Measurements from ENCODE around the gene NOTCH2. TPM values are rescaled to one million over a fixed set of nuclear protein-coding genes. Genes with fewer than 3 reads are reported as not detected.

Gene NOTCH2
- total and polyA plus RNA-seq, 10 of the 15 experiments (the other 5 are each of a cell fraction or from before 2014, with no cell fraction given): 0.02 to 2.0 (median 0.62) TPM; not detected in 1

Other genes with a start within 250 kb of the NOTCH2 start
- gene ADAM30, start 173.1 kb downstream of the NOTCH2 start, total RNA-seq (2014; rRNA removed): not detected in 2 replicates
- not detected in 2 replicates for gene ADAM30, start 173.1 kb downstream of the NOTCH2 start, total RNA-seq (2014; rRNA removed; fragmentation: Illumina TruSeq; extraction: Trizol)
- gene ADAM30, start 173.1 kb downstream of the NOTCH2 start, total RNA-seq (2021): not detected in 2 replicates
- not detected in 2 replicates for gene ADAM30, start 173.1 kb downstream of the NOTCH2 start, polyA plus RNA-seq (2011; rRNA removed)
- not detected in 2 replicates for gene ADAM30, start 173.1 kb downstream of the NOTCH2 start, polyA plus RNA-seq (2014; fragmentation: Illumina TruSeq; extraction: Trizol)
- not detected for gene ADAM30, start 173.1 kb downstream of the NOTCH2 start, polyA plus RNA-seq (2014; fragmentation: Nextera tagmentation; extraction: Ambion mirVana)
- not detected in 2 replicates for gene ADAM30, start 173.1 kb downstream of the NOTCH2 start, polyA plus RNA-seq (2014; rRNA removed)
- not detected for gene ADAM30, start 173.1 kb downstream of the NOTCH2 start, polyA plus RNA-seq (2016; fragmentation: Nextera tagmentation; extraction: Ambion mirVana)
- 20.4 and 25.1 TPM in 2 replicates for gene SEC22B, start 106.9 kb upstream of the NOTCH2 start, total RNA-seq (2014; rRNA removed)
- gene SEC22B, start 106.9 kb upstream of the NOTCH2 start, total RNA-seq (2014; rRNA removed; fragmentation: Illumina TruSeq; extraction: Trizol): 28.0 and 29.0 TPM in 2 replicates
- gene SEC22B, start 106.9 kb upstream of the NOTCH2 start, total RNA-seq (2021): 21.0 and 21.7 TPM in 2 replicates
- 24.6 and 36.7 TPM in 2 replicates for gene SEC22B, start 106.9 kb upstream of the NOTCH2 start, polyA plus RNA-seq (2011; rRNA removed)
- 30.0 and 34.0 TPM in 2 replicates for gene SEC22B, start 106.9 kb upstream of the NOTCH2 start, polyA plus RNA-seq (2014; fragmentation: Illumina TruSeq; extraction: Trizol)
- 10 to 100 TPM; 27.4 to 36.7 TPM for gene SEC22B, start 106.9 kb upstream of the NOTCH2 start, polyA plus RNA-seq (2014; fragmentation: Nextera tagmentation; extraction: Ambion mirVana)
- 17.2 and 19.8 TPM in 2 replicates for gene SEC22B, start 106.9 kb upstream of the NOTCH2 start, polyA plus RNA-seq (2014; rRNA removed)
- gene SEC22B, start 106.9 kb upstream of the NOTCH2 start, polyA plus RNA-seq (2016; fragmentation: Nextera tagmentation; extraction: Ambion mirVana): 10 to 100 TPM; 41.2 to 41.5 TPM

All from GM12878 (cell line).